Esophagus squamous epithelium (tissue), 4 donors: ENCODE data around the gene CYP2F1.

ENCODE experiments used
- POLR2A ChIP-seq, 4 donors: fragments of 450-650 bp; IDR thresholded peaks; one replicate each; pipeline ENCODE4 v1.6.1; 2017; ENCODE audit warnings: antibody characterized with exemption in 4 of 4, mild to moderate bottlenecking in 4 of 4, moderate library complexity in 3 of 4
- TF ChIP-seq, protein P1 (sequence below), 6 experiments: fragments of 450-650 bp in 4 of 6; fragments of 200-600 bp in 2 of 6; sonication (generic) in 2 of 6; IDR thresholded peaks; one replicate each; pipeline ENCODE4 v1.5.1; 2016 to 2019; ENCODE audit warnings: antibody characterized with exemption in 6 of 6, mild to moderate bottlenecking in 4 of 6, moderate library complexity in 4 of 6

DNA sequence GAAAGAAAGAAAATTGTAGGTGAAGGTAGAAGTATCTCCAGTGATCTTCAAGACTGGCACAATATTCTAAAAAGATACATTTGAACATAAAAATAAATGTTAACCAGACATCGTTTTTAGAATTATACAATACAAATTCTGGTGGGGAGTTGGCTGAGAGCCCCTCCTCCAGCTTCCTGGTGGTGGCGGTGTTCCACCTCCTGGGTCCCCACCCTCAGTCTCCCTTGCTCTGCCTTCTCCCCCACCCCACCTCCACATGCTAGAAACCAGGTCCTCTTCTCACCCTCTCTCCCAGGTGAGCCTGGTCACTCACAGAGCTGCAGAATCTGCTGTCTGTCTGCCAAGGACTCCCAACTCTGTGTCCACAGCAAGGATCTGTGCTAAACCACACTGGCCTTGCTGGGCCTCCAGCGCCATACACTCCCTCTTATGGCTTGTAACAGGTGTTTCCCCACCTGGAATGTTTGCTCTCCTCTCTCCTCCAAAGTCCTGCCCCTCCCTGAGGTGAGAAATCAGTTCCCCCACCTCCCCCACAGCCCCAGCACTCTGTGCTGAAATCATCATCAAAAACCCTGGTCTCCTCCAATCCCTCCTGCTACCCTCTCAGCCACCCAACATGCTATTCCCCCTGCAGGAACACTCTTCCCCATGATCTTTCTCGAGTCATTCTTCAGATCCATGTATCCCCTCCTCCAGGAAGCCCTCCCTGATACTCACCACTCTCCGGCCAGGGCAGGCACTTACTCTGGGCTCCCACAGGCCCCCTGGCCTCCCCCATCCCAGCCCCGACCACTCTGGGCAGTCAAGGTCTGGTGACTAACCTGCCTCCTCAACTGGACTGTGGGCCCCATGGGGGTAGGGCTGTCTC lies 58.3 kb downstream of the CYP2F1 start:
- TF ChIP-seq, protein P1, sequence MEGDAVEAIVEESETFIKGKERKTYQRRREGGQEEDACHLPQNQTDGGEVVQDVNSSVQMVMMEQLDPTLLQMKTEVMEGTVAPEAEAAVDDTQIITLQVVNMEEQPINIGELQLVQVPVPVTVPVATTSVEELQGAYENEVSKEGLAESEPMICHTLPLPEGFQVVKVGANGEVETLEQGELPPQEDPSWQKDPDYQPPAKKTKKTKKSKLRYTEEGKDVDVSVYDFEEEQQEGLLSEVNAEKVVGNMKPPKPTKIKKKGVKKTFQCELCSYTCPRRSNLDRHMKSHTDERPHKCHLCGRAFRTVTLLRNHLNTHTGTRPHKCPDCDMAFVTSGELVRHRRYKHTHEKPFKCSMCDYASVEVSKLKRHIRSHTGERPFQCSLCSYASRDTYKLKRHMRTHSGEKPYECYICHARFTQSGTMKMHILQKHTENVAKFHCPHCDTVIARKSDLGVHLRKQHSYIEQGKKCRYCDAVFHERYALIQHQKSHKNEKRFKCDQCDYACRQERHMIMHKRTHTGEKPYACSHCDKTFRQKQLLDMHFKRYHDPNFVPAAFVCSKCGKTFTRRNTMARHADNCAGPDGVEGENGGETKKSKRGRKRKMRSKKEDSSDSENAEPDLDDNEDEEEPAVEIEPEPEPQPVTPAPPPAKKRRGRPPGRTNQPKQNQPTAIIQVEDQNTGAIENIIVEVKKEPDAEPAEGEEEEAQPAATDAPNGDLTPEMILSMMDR (IDR thresholded peaks at IDR 0.05) = no peak
- no peak for TF ChIP-seq POLR2A (IDR thresholded peaks at IDR 0.05)
